H9 (cell line): ENCODE results near the gene ACTL6B. TPM values are rescaled to one million over a fixed set of nuclear protein-coding genes. Genes with fewer than 3 reads are reported as not detected.

Experiments
- DNase-seq: peaks from one replicate; pipeline ENCODE4 v3.0.0-alpha.2; 2017
- H2AFZ ChIP-seq: one replicate; pipeline ENCODE4 v1.6.1; 2013; ENCODE audit warnings: mild to moderate bottlenecking, low read length, control low read depth, moderate library complexity
- H2AK5ac ChIP-seq: 2 replicates; pipeline ENCODE4 v1.6.1; 2013; ENCODE audit warnings: low read length, control low read depth, mixed read lengths; ENCODE audit not compliant: insufficient read length
- H2BK120ac ChIP-seq: one replicate; pipeline ENCODE4 v1.6.1; 2013; ENCODE audit warnings: low read depth, mild to moderate bottlenecking, low read length, control low read depth, inconsistent platforms; ENCODE audit not compliant: poor library complexity, severe bottlenecking
- H2BK12ac ChIP-seq: 2 replicates; pipeline ENCODE4 v1.6.1; 2013; ENCODE audit warnings: low read length, control low read depth, mixed read lengths, low read depth; ENCODE audit not compliant: insufficient read length
- H2BK15ac ChIP-seq: 2 replicates; pipeline ENCODE4 v1.6.1; 2013; ENCODE audit warnings: low read depth, low read length, control low read depth
- H2BK20ac ChIP-seq: one replicate; pipeline ENCODE4 v1.6.1; 2013; ENCODE audit warnings: low read depth, mild to moderate bottlenecking, low read length, control low read depth, inconsistent platforms; ENCODE audit not compliant: poor library complexity, severe bottlenecking
- H2BK5ac ChIP-seq: 2 replicates; pipeline ENCODE4 v1.6.1; 2013; ENCODE audit warnings: low read length, control low read depth, mixed read lengths; ENCODE audit not compliant: insufficient read length
- H3K14ac ChIP-seq: 2 replicates; pipeline ENCODE4 v1.6.1; 2013; ENCODE audit warnings: low read length, control low read depth; ENCODE audit not compliant: insufficient read depth
- H3K18ac ChIP-seq: 2 replicates; pipeline ENCODE4 v1.6.1; 2013; ENCODE audit warnings: low read depth, mild to moderate bottlenecking, mixed read lengths, low read length, control low read depth; ENCODE audit not compliant: insufficient read length
- H3K23ac ChIP-seq: 2 replicates; pipeline ENCODE4 v1.6.1; 2013; ENCODE audit warnings: low read length, control low read depth, mixed read lengths, low read depth; ENCODE audit not compliant: insufficient read length
- H3K23me2 ChIP-seq: 2 replicates; pipeline ENCODE4 v1.6.1; 2013; ENCODE audit warnings: low read depth, mild to moderate bottlenecking, mixed read lengths, low read length, control low read depth; ENCODE audit not compliant: insufficient read length, poor library complexity, severe bottlenecking
- H3K27ac ChIP-seq: 2 replicates; pipeline ENCODE4 v1.5.1; 2013; ENCODE audit warnings: low read length, control low read depth, mixed read lengths, low read depth; ENCODE audit not compliant: insufficient read length
- H3K27me3 ChIP-seq: 2 replicates; pipeline ENCODE4 v1.6.1; 2013; ENCODE audit warnings: low read length, control low read depth, inconsistent platforms; ENCODE audit not compliant: insufficient read depth
- H3K4ac ChIP-seq: 2 replicates; pipeline ENCODE4 v1.6.1; 2013; ENCODE audit warnings: low read depth, mild to moderate bottlenecking, control low read depth, inconsistent platforms, low read length, moderate library complexity
- H3K4me1 ChIP-seq: 2 replicates; pipeline ENCODE4 v1.6.1; 2013; ENCODE audit warnings: low read length, control low read depth, inconsistent platforms; ENCODE audit not compliant: insufficient read depth
- H3K4me2 ChIP-seq: 2 replicates; pipeline ENCODE4 v1.6.1; 2013; ENCODE audit warnings: low read length, control low read depth, mixed read lengths; ENCODE audit not compliant: insufficient read length, insufficient read depth
- H3K56ac ChIP-seq: 2 replicates; pipeline ENCODE4 v1.6.1; 2013; ENCODE audit warnings: low read depth, mild to moderate bottlenecking, mixed read lengths, low read length, control low read depth; ENCODE audit not compliant: insufficient read length
- H3K79me1 ChIP-seq: 2 replicates; pipeline ENCODE4 v1.6.1; 2013; ENCODE audit warnings: low read depth, mild to moderate bottlenecking, moderate library complexity, low read length, control low read depth, inconsistent platforms; ENCODE audit not compliant: insufficient read depth, poor library complexity, severe bottlenecking
- H3K79me2 ChIP-seq: 2 replicates; pipeline ENCODE4 v1.6.1; 2013; ENCODE audit warnings: low read length, control low read depth, inconsistent platforms; ENCODE audit not compliant: insufficient read depth
- H3K9ac ChIP-seq: 2 replicates; pipeline ENCODE4 v1.6.1; 2013; ENCODE audit warnings: low read length, control low read depth, mixed read lengths; ENCODE audit not compliant: insufficient read length; ENCODE audit errors: extremely low read depth
- H3K9me3 ChIP-seq: one replicate; pipeline ENCODE4 v1.6.1; 2013; ENCODE audit warnings: low read depth, low read length, inconsistent platforms; ENCODE audit not compliant: control insufficient read depth
- H3T11ph ChIP-seq: one replicate; pipeline ENCODE4 v1.6.1; 2013; ENCODE audit warnings: mild to moderate bottlenecking, low read length, control low read depth, inconsistent platforms
- H4K20me1 ChIP-seq: one replicate; pipeline ENCODE4 v1.6.1; 2013; ENCODE audit not compliant: control insufficient read depth, insufficient read length, insufficient read depth
- H4K5ac ChIP-seq: 2 replicates; pipeline ENCODE4 v1.6.1; 2013; ENCODE audit warnings: low read depth, mild to moderate bottlenecking, mixed read lengths, low read length, control low read depth; ENCODE audit not compliant: insufficient read length
- H4K8ac ChIP-seq: replicated peaks from 2 replicates; pipeline ENCODE4 v1.6.1; 2013; ENCODE audit warnings: low read length, control low read depth, mixed read lengths, low read depth; ENCODE audit not compliant: insufficient read length
- H4K91ac ChIP-seq: 2 replicates; pipeline ENCODE4 v1.6.1; 2013; ENCODE audit warnings: low read depth, mild to moderate bottlenecking, moderate library complexity, mixed read lengths, low read length, control low read depth; ENCODE audit not compliant: insufficient read length
- H3K27ac Mint-ChIP-seq, 3 experiments: 2 replicates in 2 of 3; 3 replicates in 1 of 3; pipeline ENCODE4 v1.8.0; 2020 to 2021; ENCODE audit warnings: mixed read lengths in 3 of 3, mild to moderate bottlenecking in 1 of 3, moderate library complexity in 1 of 3
- H3K27me3 Mint-ChIP-seq: 2 replicates; pipeline ENCODE4 v1.8.0; 2021; ENCODE audit warnings: low read depth, mild to moderate bottlenecking, moderate library complexity, mixed read lengths
- H3K36me3 Mint-ChIP-seq, 3 experiments: 2 replicates in 2 of 3; 3 replicates in 1 of 3; pipeline ENCODE4 v1.8.0; 2020 to 2021; ENCODE audit warnings: low read depth in 3 of 3, mixed read lengths in 3 of 3; ENCODE audit not compliant: insufficient read depth in 1 of 3
- H3K4me1 Mint-ChIP-seq, 2 experiments: 2 replicates each; pipeline ENCODE4 v1.8.0; 2020; ENCODE audit warnings: mixed read lengths in 2 of 2
- H3K4me3 Mint-ChIP-seq, 2 experiments: 2 replicates in 1 of 2; 3 replicates in 1 of 2; pipeline ENCODE4 v1.8.0; 2020 to 2021; ENCODE audit warnings: mild to moderate bottlenecking in 2 of 2, mixed read lengths in 2 of 2, moderate library complexity in 1 of 2
- H3K9me3 Mint-ChIP-seq, 2 experiments: 2 replicates in 1 of 2; 3 replicates in 1 of 2; pipeline ENCODE4 v1.8.0; 2020; ENCODE audit warnings: mild to moderate bottlenecking in 2 of 2, mixed read lengths in 2 of 2, moderate library complexity in 1 of 2
- WGBS: extraction: QIAGEN DNeasy Blood & Tissue Kit; methylation state at CpG from one replicate; pipeline ENCODE4 v1.1.7; 2013; ENCODE audit warnings: missing lambda C conversion rate, low lambda C conversion rate, mixed read lengths; ENCODE audit not compliant: insufficient read length; ENCODE audit errors: extremely low coverage; 5-methylcytosine and 5-hydroxymethylcytosine counted together
- total RNA-seq: library from RNA; stranded (reverse); gene quantifications from 2 replicates; pipeline ENCODE4 v1.2.1, GENCODE V29; 2021
- TF ChIP-seq, protein P1 (sequence below): fragments of 200-600 bp; sonication (generic); conservative IDR thresholded peaks from 3 replicates; pipeline ENCODE4 v1.8.0; 2021; ENCODE audit warnings: antibody characterized with exemption, mild to moderate bottlenecking

ACTL6B gene
- total RNA-seq, 1 experiment from 2014 or later: 0.50 TPM

DNA sequence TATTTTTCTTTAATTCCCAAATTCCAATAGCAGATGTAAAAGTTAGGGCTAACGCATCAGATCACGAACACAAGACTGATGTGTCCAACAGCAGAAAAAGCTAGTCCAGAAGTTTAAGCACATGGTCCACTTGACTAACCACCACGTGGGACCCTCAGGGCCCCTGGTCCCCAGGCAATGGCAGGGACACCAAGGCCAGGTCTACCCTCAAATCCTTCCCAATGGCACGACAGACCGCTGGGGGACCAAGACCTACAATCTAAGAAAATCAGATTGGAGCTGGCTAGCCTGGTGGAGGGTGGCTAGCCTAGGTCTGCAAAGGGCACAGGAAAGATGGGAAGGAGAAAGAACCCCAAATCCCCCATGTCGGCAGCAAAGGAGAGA lies 36.3 kb upstream of the ACTL6B start:
- Mint-ChIP-seq H3K27me3 (peaks cover 2% of the 10 kb centered on the region; the same call in 1 of the 2 replicates), H3K4me1 (peaks cover 30 to 43% of the 10 kb centered on the region in 2 experiments), H3K36me3 (peaks cover 20 to 33% (median 31%) of the 10 kb centered on the region in 3 experiments), H3K9me3 (no peaks in the 10 kb centered on the region), H3K4me3 (peak overlapping the region; percentile 97), H3K27ac (peak overlapping the region; percentile 92 to 98 (median 96); a peak in 6 of 7 replicates)
- no peak overlapping the region for H2BK120ac ChIP-seq
- H4K5ac ChIP-seq: no peak overlapping the region
- H2BK5ac ChIP-seq: no peak overlapping the region
- H2BK12ac ChIP-seq: no peak overlapping the region
- H3K4me1 ChIP-seq: 0 out of 2 replicates have a peak, but pooled peaks cover 5% of the 10 kb centered on the region
- peaks cover 12% of the 10 kb centered on the region for H3K23me2 ChIP-seq
- H3K4me2 ChIP-seq: peak overlapping the region; percentile 80
- H3K9ac ChIP-seq: peak overlapping the region; percentile 82
- H2AFZ ChIP-seq: no peak overlapping the region
- no peak overlapping the region for H3K14ac ChIP-seq
- no peak overlapping the region for H4K91ac ChIP-seq
- H3K79me1 ChIP-seq: peaks cover 5% of the 10 kb centered on the region
- no peak overlapping the region for H3K4ac ChIP-seq
- H3K56ac ChIP-seq: no peak overlapping the region
- H3K27me3 ChIP-seq: no peaks in the 10 kb centered on the region
- H2AK5ac ChIP-seq: no peak overlapping the region
- DNase-seq: no peak
- H4K8ac ChIP-seq: no peak overlapping the region
- H3K9me3 ChIP-seq: no peaks in the 10 kb centered on the region
- no peak overlapping the region for H3K27ac ChIP-seq
- H4K20me1 ChIP-seq: no peaks in the 10 kb centered on the region
- H3K79me2 ChIP-seq: peaks cover 30% of the 10 kb centered on the region; the same call in 1 of the 2 replicates
- no peak overlapping the region for H2BK15ac ChIP-seq
- H3K23ac ChIP-seq: no peak overlapping the region
- no peak overlapping the region for H3K18ac ChIP-seq
- WGBS: no CpG with 5 or more reads among the region's 6 CpGs
- TF ChIP-seq, protein P1, sequence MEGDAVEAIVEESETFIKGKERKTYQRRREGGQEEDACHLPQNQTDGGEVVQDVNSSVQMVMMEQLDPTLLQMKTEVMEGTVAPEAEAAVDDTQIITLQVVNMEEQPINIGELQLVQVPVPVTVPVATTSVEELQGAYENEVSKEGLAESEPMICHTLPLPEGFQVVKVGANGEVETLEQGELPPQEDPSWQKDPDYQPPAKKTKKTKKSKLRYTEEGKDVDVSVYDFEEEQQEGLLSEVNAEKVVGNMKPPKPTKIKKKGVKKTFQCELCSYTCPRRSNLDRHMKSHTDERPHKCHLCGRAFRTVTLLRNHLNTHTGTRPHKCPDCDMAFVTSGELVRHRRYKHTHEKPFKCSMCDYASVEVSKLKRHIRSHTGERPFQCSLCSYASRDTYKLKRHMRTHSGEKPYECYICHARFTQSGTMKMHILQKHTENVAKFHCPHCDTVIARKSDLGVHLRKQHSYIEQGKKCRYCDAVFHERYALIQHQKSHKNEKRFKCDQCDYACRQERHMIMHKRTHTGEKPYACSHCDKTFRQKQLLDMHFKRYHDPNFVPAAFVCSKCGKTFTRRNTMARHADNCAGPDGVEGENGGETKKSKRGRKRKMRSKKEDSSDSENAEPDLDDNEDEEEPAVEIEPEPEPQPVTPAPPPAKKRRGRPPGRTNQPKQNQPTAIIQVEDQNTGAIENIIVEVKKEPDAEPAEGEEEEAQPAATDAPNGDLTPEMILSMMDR: no peak
- H3T11ph ChIP-seq: no peak overlapping the region
- H2BK20ac ChIP-seq: no peak overlapping the region
